ENCODE data around the gene GJD4.

GRCh38 chr10:35600193-35600592 lies 4.9 kb upstream of the GJD4 start:
- TF ChIP-seq CTCF (IDR thresholded peaks at IDR 0.05) (no peak), POLR2AphosphoS5 (IDR thresholded peaks at IDR 0.05) (no peak)

All from prostate gland (tissue), 2 donors.